Fibroblast of peridontal ligament (primary cell): ENCODE measurements around the gene GRM4.

ENCODE experiments used
- DNase-seq: peaks from one replicate; pipeline ENCODE4 v3.0.0-alpha.2; 2010; ENCODE audit errors: extremely low read depth

The GRM4 gene

GRCh38 chr6:34143196-34143883 lies 2.5 kb downstream of the GRM4 start:
- no peak for DNase-seq

- no peak for DNase-seq
Observed at GRCh38 chr6:34142061-34142998, 3.6 kb downstream of the GRM4 start.

- DNase-seq: no peak
Observed at GRCh38 chr6:34140075-34140474, 5.8 kb downstream of the GRM4 start.

GRCh38 chr6:34138914-34139510 lies 6.9 kb downstream of the GRM4 start:
- no peak for DNase-seq

- DNase-seq: no peak
Observed at GRCh38 chr6:34138191-34138590, 7.7 kb downstream of the GRM4 start.

GRCh38 chr6:34135541-34135940 lies 10.3 kb downstream of the GRM4 start:
- DNase-seq: no peak

- peak; percentile 6 for DNase-seq
Observed at GRCh38 chr6:34132486-34133185, 13.3 kb downstream of the GRM4 start.

GRCh38 chr6:34131326-34132290 lies 14.3 kb downstream of the GRM4 start:
- DNase-seq: no peak

GRCh38 chr6:34130862-34131261 lies 15.0 kb downstream of the GRM4 start:
- no peak for DNase-seq

- DNase-seq: no peak
Observed at GRCh38 chr6:34129753-34130152, 16.1 kb downstream of the GRM4 start.

GRCh38 chr6:34128045-34128444 lies 17.8 kb downstream of the GRM4 start:
- no peak for DNase-seq

GRCh38 chr6:34126419-34126818 lies 19.5 kb downstream of the GRM4 start:
- DNase-seq: no peak

- no peak for DNase-seq
Observed at GRCh38 chr6:34125939-34126338, 19.9 kb downstream of the GRM4 start.

GRCh38 chr6:34120953-34121675 lies 24.8 kb downstream of the GRM4 start:
- DNase-seq: no peak

GRCh38 chr6:34115915-34116314 lies 30.0 kb downstream of the GRM4 start:
- DNase-seq: no peak

- peak; percentile 6 for DNase-seq
Observed at GRCh38 chr6:34115403-34115795, 30.5 kb downstream of the GRM4 start.

- DNase-seq: no peak
Observed at GRCh38 chr6:34114695-34115402, 31.0 kb downstream of the GRM4 start.

- no peak for DNase-seq
Observed at GRCh38 chr6:34113532-34113931, 32.4 kb downstream of the GRM4 start.

- DNase-seq: no peak
Observed at GRCh38 chr6:34112126-34112525, 33.8 kb downstream of the GRM4 start.

GRCh38 chr6:34110610-34111009 lies 35.3 kb downstream of the GRM4 start:
- DNase-seq: no peak
